GM12878 (cell line): Measurements from ENCODE around the gene RAB8A. TPM values are rescaled to one million over a fixed set of nuclear protein-coding genes. Genes with fewer than 3 reads are reported as not detected.

Source experiments
- ATAC-seq: fragments of 200-7000 bp; cut with Tn5 transposase; 3 replicates; pipeline ENCODE4 v1.9.1; 2020; ENCODE audit warnings: mild to moderate bottlenecking, moderate library complexity
- BruUV-seq: library from RNA; stranded (reverse); fragments of 400-500 nt; replicated peaks from 2 replicates; lab custom pipeline; 2021; lab: Mats Ljungman, UMichigan
- CTCF ChIA-PET: fragments of 300-600 bp; sonication (Branson Sonifier 250); formaldehyde crosslinking; extraction: SDS; loops from one replicate; lab custom pipeline; 2021; ENCODE audit warnings: inconsistent platforms; lab: Yijun Ruan, JAX
- POLR2A ChIA-PET: fragments of 350-600 bp; formaldehyde crosslinking; extraction: SDS; loops from one replicate; lab custom pipeline; 2021; ENCODE audit warnings: inconsistent platforms; lab: Charles Lee
- RAD21 ChIA-PET: fragments of 300-600 bp; sonication (Branson Sonifier 250); formaldehyde crosslinking; loops from one replicate; lab custom pipeline; 2023; ENCODE audit warnings: antibody characterized with exemption; ENCODE audit not compliant: unreplicated experiment; lab: Charles Lee
- SMC1A ChIA-PET: fragments of 300-600 bp; sonication (Branson Sonifier 250); formaldehyde crosslinking; loops from one replicate; lab custom pipeline; 2023; ENCODE audit not compliant: unreplicated experiment, uncharacterized antibody; lab: Charles Lee
- DNase-seq: peaks from one replicate; pipeline ENCODE4 v3.0.0-alpha.2; 2011; ENCODE audit warnings: low read depth, low spot score
- FAIRE-seq: peaks from 3 replicates; lab custom pipeline; 2011; peaks lifted over from hg19 to GRCh38; lab: Jason Lieb, UNC
- H2AFZ ChIP-seq: 2 replicates; pipeline ENCODE4 v1.6.0; 2011; ENCODE audit warnings: low read depth, low read length, control low read depth; ENCODE audit not compliant: control insufficient read depth
- H3K27ac ChIP-seq: 2 replicates; pipeline ENCODE4 v1.5.1; 2011; ENCODE audit warnings: control low read depth; ENCODE audit not compliant: control insufficient read depth, insufficient read depth
- H3K27me3 ChIP-seq, 2 experiments: replicated peaks in 1 of 2; 2 replicates each; pipeline versions ENCODE4 v1.6.0 to v1.6.1; 2011; ENCODE audit warnings: low read length in 1 of 2; ENCODE audit not compliant: control insufficient read depth in 2 of 2, insufficient read depth in 2 of 2
- H3K36me3 ChIP-seq, 2 experiments: 2 replicates each; pipeline ENCODE4 v1.5.1; 2011; ENCODE audit warnings: low read length in 1 of 2; ENCODE audit not compliant: control insufficient read depth in 2 of 2, insufficient read depth in 2 of 2
- H3K4me1 ChIP-seq: 2 replicates; pipeline ENCODE4 v1.6.1; 2011; ENCODE audit warnings: mild to moderate bottlenecking, low read length, moderate library complexity, mixed read lengths; ENCODE audit not compliant: control insufficient read depth, insufficient read depth
- H3K4me2 ChIP-seq: 2 replicates; pipeline ENCODE4 v1.6.0; 2011; ENCODE audit warnings: control low read depth; ENCODE audit not compliant: control insufficient read depth, insufficient read depth
- H3K4me3 ChIP-seq: fragments of 200-600 bp; sonication (generic); 2 replicates; pipeline ENCODE4 v1.5.1; 2016
- H3K79me2 ChIP-seq: 2 replicates; pipeline ENCODE4 v1.6.0; 2011; ENCODE audit warnings: low read length; ENCODE audit not compliant: control insufficient read depth, insufficient read depth
- H3K9ac ChIP-seq: 2 replicates; pipeline ENCODE4 v1.8.0; 2011; ENCODE audit warnings: low read length, control low read depth, mixed read lengths; ENCODE audit not compliant: control insufficient read depth, insufficient read depth
- H3K9me3 ChIP-seq: replicated peaks from 3 replicates; pipeline ENCODE4 v1.5.1; 2011; ENCODE audit warnings: mild to moderate bottlenecking, low read length; ENCODE audit not compliant: control insufficient read depth, insufficient read depth
- H4K20me1 ChIP-seq: 2 replicates; pipeline ENCODE4 v1.6.0; 2011; ENCODE audit not compliant: control insufficient read depth, insufficient read depth
- CHD2 ChIP-seq: IDR thresholded peaks from 2 replicates; pipeline ENCODE4 v1.6.1; 2011; ENCODE audit warnings: low read depth, low read length, improper control_type of control experiment, borderline replicate concordance
- EZH2 ChIP-seq: IDR thresholded peaks from 2 replicates; pipeline ENCODE4 v1.6.1; 2012; ENCODE audit warnings: low read depth, mild to moderate bottlenecking, control low read depth, inconsistent platforms, low read length, borderline replicate concordance; ENCODE audit not compliant: control insufficient read depth
- KDM1A ChIP-seq: fragments of 200-600 bp; sonication (generic); IDR thresholded peaks from 2 replicates; pipeline ENCODE4 v1.6.1; 2016; ENCODE audit warnings: borderline replicate concordance
- MEF2A ChIP-seq: IDR thresholded peaks from 2 replicates; pipeline ENCODE4 v1.6.1; 2011; ENCODE audit warnings: low read depth, mild to moderate bottlenecking, low read length, moderate library complexity; ENCODE audit not compliant: insufficient read depth
- MTA3 ChIP-seq: IDR thresholded peaks from 2 replicates; pipeline ENCODE4 v1.6.1; 2012; ENCODE audit warnings: low read length, inconsistent platforms, borderline replicate concordance
- NFXL1 ChIP-seq: fragments of 450-650 bp; IDR thresholded peaks from 2 replicates; pipeline ENCODE4 v1.6.1; 2017; ENCODE audit warnings: antibody characterized with exemption, mild to moderate bottlenecking, borderline replicate concordance
- POLR2AphosphoS5 ChIP-seq: IDR thresholded peaks from 2 replicates; pipeline ENCODE4 v1.6.1; 2011; ENCODE audit warnings: mild to moderate bottlenecking, low read length, inconsistent platforms
- RAD21 ChIP-seq: IDR thresholded peaks from 2 replicates; pipeline ENCODE4 v1.6.1; 2011; ENCODE audit warnings: mild to moderate bottlenecking, low read depth, low read length, moderate library complexity; ENCODE audit not compliant: insufficient read depth
- SIX5 ChIP-seq: IDR thresholded peaks from 2 replicates; pipeline ENCODE4 v1.6.1; 2011; ENCODE audit warnings: mild to moderate bottlenecking, low read depth, low read length, moderate library complexity; ENCODE audit not compliant: severe bottlenecking
- SP1 ChIP-seq: IDR thresholded peaks from one replicate; pipeline ENCODE4 v1.6.1; 2011; ENCODE audit warnings: low read depth, low read length
- ZNF217 ChIP-seq: fragments of 450-650 bp; IDR thresholded peaks from 2 replicates; pipeline ENCODE4 v1.6.1; 2017; ENCODE audit warnings: antibody characterized with exemption, mild to moderate bottlenecking
- WGBS: methylation state at CpG from one replicate; pipeline ENCODE4 v1.1.6; 2016; ENCODE audit warnings: low lambda C conversion rate; ENCODE audit not compliant: insufficient replicate concordance, insufficient coverage; ENCODE audit errors: missing lambda C conversion rate; 5-methylcytosine and 5-hydroxymethylcytosine counted together
- in situ Hi-C: fragments of 300-500 bp; cut with MboI; formaldehyde crosslinking; loops from 9 replicates; pipeline ENCODE4 v1.14.3; 2018; ENCODE audit warnings: mixed read lengths
- intact Hi-C: fragments of 100-400 bp; cut with micrococcal nuclease; formaldehyde crosslinking; loops from one replicate; pipeline ENCODE4 v1.14.2; 2022; ENCODE audit not compliant: unreplicated experiment
- polyA plus RNA-seq, 11 experiments: library from polyadenylated mRNA; depleted of rRNA in 4 of 11; unstranded in 6 of 11; stranded (reverse) in 5 of 11; fragments of >200 nt; fragmentation: Nextera tagmentation in 4 of 11; fragmentation: Illumina TruSeq in 1 of 11; extraction: Ambion mirVana in 4 of 11; extraction: Trizol in 1 of 11; gene quantifications; 1 replicate in 1 of 11; 2 replicates in 10 of 11; pipeline versions ENCODE4 v1.2.1 to v1.2.3, GENCODE V29; 2011 to 2016; ENCODE audit warnings: inconsistent platforms in 2 of 11, missing spikeins in 2 of 11, low read depth in 1 of 11
- total RNA-seq, 4 experiments: library from RNA; depleted of rRNA in 3 of 4; stranded (reverse); fragments of >200 nt in 3 of 4; fragmentation: Illumina TruSeq in 1 of 4; extraction: Trizol in 1 of 4; gene quantifications; 2 replicates each; pipeline versions ENCODE4 v1.2.1 to v1.2.3, GENCODE V29; 2013 to 2021
- TF ChIP-seq, protein P1 (sequence below): IDR thresholded peaks from 2 replicates; pipeline ENCODE4 v1.6.1; 2012; ENCODE audit warnings: low read depth, low read length, improper control_type of control experiment
- TF ChIP-seq, protein P2 (sequence below): fragments of 450-650 bp; IDR thresholded peaks from 2 replicates; pipeline ENCODE4 v1.6.1; 2017; ENCODE audit warnings: mild to moderate bottlenecking, moderate library complexity
- TF ChIP-seq, protein P3 (sequence below): fragments of 450-650 bp; IDR thresholded peaks from 2 replicates; pipeline ENCODE4 v1.6.1; 2017; ENCODE audit warnings: borderline replicate concordance

Gene RAB8A
- total and polyA plus RNA-seq, 10 of the 15 experiments (the other 5 are each of a cell fraction or from before 2014, with no cell fraction given): 23.9 to 314 (median 185) TPM

DNA sequence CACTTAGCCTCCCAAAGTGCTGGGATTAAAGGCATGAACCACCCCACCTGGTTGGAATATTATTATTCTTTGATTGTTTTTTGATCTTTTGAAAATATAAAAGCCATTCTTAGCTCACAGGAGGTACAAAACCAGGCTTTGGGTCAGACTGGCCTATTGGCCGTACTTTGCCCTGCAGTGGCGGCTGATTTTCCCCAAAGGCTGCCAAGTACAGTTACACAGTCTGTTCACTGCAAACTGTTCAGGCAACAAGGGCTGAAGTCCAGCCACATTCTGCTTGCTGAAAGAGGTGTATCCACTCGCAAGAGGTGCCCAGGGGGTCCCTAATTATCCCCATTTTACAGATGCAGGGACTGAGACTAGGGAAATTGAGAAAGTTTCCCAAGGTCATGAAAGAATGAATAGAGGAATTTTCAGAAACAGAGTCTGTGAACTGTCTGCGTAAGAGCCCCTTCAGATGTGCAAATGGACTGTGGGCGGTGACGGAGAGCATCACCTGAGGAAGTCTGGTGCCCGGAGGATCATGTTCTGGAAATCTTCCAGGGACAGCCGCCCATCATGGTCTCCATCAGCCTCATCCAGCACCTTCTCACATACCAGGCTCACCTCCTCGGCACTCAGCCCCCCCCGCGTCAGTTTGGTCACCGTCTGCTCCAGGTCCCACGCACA lies 52.7 kb downstream of the RAB8A start:
- ATAC-seq: no peak
- FAIRE-seq: no peak
- WGBS: 77% methylated on average over 13 of the region's 13 CpGs
- TF ChIP-seq RAD21 (no peak), ZNF217 (no peak), MTA3 (no peak), SIX5 (no peak), NFXL1 (no peak), POLR2AphosphoS5 (no peak), CHD2 (no peak), MEF2A (no peak), SP1 (no peak), KDM1A (no peak), EZH2 (no peak)
- TF ChIP-seq, protein P1, sequence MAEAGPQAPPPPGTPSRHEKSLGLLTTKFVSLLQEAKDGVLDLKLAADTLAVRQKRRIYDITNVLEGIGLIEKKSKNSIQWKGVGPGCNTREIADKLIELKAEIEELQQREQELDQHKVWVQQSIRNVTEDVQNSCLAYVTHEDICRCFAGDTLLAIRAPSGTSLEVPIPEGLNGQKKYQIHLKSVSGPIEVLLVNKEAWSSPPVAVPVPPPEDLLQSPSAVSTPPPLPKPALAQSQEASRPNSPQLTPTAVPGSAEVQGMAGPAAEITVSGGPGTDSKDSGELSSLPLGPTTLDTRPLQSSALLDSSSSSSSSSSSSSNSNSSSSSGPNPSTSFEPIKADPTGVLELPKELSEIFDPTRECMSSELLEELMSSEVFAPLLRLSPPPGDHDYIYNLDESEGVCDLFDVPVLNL: no peak
- TF ChIP-seq, protein P2, sequence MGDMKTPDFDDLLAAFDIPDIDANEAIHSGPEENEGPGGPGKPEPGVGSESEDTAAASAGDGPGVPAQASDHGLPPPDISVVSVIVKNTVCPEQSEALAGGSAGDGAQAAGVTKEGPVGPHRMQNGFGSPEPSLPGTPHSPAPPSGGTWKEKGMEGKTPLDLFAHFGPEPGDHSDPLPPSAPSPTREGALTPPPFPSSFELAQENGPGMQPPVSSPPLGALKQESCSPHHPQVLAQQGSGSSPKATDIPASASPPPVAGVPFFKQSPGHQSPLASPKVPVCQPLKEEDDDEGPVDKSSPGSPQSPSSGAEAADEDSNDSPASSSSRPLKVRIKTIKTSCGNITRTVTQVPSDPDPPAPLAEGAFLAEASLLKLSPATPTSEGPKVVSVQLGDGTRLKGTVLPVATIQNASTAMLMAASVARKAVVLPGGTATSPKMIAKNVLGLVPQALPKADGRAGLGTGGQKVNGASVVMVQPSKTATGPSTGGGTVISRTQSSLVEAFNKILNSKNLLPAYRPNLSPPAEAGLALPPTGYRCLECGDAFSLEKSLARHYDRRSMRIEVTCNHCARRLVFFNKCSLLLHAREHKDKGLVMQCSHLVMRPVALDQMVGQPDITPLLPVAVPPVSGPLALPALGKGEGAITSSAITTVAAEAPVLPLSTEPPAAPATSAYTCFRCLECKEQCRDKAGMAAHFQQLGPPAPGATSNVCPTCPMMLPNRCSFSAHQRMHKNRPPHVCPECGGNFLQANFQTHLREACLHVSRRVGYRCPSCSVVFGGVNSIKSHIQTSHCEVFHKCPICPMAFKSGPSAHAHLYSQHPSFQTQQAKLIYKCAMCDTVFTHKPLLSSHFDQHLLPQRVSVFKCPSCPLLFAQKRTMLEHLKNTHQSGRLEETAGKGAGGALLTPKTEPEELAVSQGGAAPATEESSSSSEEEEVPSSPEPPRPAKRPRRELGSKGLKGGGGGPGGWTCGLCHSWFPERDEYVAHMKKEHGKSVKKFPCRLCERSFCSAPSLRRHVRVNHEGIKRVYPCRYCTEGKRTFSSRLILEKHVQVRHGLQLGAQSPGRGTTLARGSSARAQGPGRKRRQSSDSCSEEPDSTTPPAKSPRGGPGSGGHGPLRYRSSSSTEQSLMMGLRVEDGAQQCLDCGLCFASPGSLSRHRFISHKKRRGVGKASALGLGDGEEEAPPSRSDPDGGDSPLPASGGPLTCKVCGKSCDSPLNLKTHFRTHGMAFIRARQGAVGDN: no peak
- TF ChIP-seq, protein P3, sequence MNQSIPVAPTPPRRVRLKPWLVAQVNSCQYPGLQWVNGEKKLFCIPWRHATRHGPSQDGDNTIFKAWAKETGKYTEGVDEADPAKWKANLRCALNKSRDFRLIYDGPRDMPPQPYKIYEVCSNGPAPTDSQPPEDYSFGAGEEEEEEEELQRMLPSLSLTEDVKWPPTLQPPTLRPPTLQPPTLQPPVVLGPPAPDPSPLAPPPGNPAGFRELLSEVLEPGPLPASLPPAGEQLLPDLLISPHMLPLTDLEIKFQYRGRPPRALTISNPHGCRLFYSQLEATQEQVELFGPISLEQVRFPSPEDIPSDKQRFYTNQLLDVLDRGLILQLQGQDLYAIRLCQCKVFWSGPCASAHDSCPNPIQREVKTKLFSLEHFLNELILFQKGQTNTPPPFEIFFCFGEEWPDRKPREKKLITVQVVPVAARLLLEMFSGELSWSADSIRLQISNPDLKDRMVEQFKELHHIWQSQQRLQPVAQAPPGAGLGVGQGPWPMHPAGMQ: no peak

More for the DNA sequence above, 52.7 kb downstream of the RAB8A start:
- Histone ChIP-seq H3K4me3 (no peak overlapping the region), H3K9me3 (no peaks in the 10 kb centered on the region; the same call in 2 of the 3 replicates), H3K9ac (no peak overlapping the region), H3K4me2 (no peak overlapping the region), H3K4me1 (peaks cover 12% of the 10 kb centered on the region), H3K27ac (no peak overlapping the region), H3K36me3 (no peaks in the 10 kb centered on the region), H3K79me2 (no peaks in the 10 kb centered on the region), H2AFZ (no peak overlapping the region), H4K20me1 (no peaks in the 10 kb centered on the region), H3K27me3 (no peaks in the 10 kb centered on the region)
- ChIA-PET POLR2A (no interaction called here), SMC1A (interaction anchor here (0.8 to 1.5 kb wide), 3 partner anchors 8 to 123 kb away, joined by 3 to 4 read pairs (median 3); no protein-coding TSS in a partner anchor), RAD21 (no interaction called here), CTCF (interaction anchor here (0.6 kb wide), 1 partner anchor 50 kb away, joined by 3 read pairs; no protein-coding TSS in a partner anchor)
- intact Hi-C loops: no loop called here
- BruUV-seq: no TSS peak
- no peak for DNase-seq
- in situ Hi-C loops: no loop called here
